K562 (cell line): ENCODE data around the gene NDUFA5. TPM values are rescaled to one million over a fixed set of nuclear protein-coding genes. Genes with fewer than 3 reads are reported as not detected.

Source experiments
- ARNT ChIP-seq, 2 experiments: fragments of 450-650 bp; IDR thresholded peaks; 2 replicates each; pipeline ENCODE4 v1.6.1; 2016; ENCODE audit warnings: mild to moderate bottlenecking in 1 of 2
- ATF1 ChIP-seq, 2 experiments: fragments of 450-650 bp in 1 of 2; IDR thresholded peaks; 2 replicates each; pipeline ENCODE4 v1.6.1; 2016; ENCODE audit warnings: missing compliant biosample characterization in 1 of 2, missing genetic modification characterization in 1 of 2
- CSDE1 ChIP-seq, 2 experiments: fragments of 450-650 bp; IDR thresholded peaks; 2 replicates each; pipeline ENCODE4 v1.6.1; 2016; ENCODE audit warnings: mild to moderate bottlenecking in 1 of 2
- DIDO1 ChIP-seq: fragments of 450-650 bp; IDR thresholded peaks from 2 replicates; pipeline ENCODE4 v1.6.1; 2016; ENCODE audit warnings: low read depth, missing biosample characterization, missing genetic modification characterization
- FOXJ2 ChIP-seq: fragments of 200-800 bp; sonication (Bioruptor generic); IDR thresholded peaks from 2 replicates; pipeline ENCODE4 v1.6.1; 2016; ENCODE audit warnings: missing genetic modification characterization, missing compliant biosample characterization
- FOXK1 ChIP-seq: sonication (generic); formaldehyde crosslinking; IDR thresholded peaks from 2 replicates; pipeline ENCODE4 v1.8.0; 2022; ENCODE audit warnings: missing genetic modification reagents, mild to moderate bottlenecking, borderline replicate concordance
- FOXK2 ChIP-seq, 2 experiments: fragments of 450-650 bp; IDR thresholded peaks in 1 of 2; conservative IDR thresholded peaks in 1 of 2; 2 replicates each; pipeline ENCODE4 v1.6.1; 2016; ENCODE audit warnings: low read depth in 2 of 2, mild to moderate bottlenecking in 1 of 2
- HDAC1 ChIP-seq, 2 experiments: fragments of 450-650 bp; IDR thresholded peaks; 2 replicates each; pipeline ENCODE4 v1.6.1; 2016 to 2017; ENCODE audit warnings: inconsistent platforms in 1 of 2, mild to moderate bottlenecking in 1 of 2, moderate library complexity in 1 of 2
- KLF13 ChIP-seq: fragments of 450-650 bp; IDR thresholded peaks from 2 replicates; pipeline ENCODE4 v1.6.1; 2016; ENCODE audit warnings: missing genetic modification characterization, low read depth, mild to moderate bottlenecking, missing compliant biosample characterization, moderate library complexity, borderline replicate concordance
- MXI1 ChIP-seq: IDR thresholded peaks from 2 replicates; pipeline ENCODE4 v1.6.1; 2011; ENCODE audit warnings: low read depth, mild to moderate bottlenecking, improper control_type of control experiment, low read length
- POU5F1 ChIP-seq: fragments of 150-350 bp; IDR thresholded peaks from 2 replicates; pipeline ENCODE4 v1.6.1; 2014; ENCODE audit warnings: borderline replicate concordance, low read length, low read depth, mild to moderate bottlenecking; ENCODE audit not compliant: partially characterized antibody
- RB1 ChIP-seq: fragments of 450-650 bp; IDR thresholded peaks from 2 replicates; pipeline ENCODE4 v1.6.1; 2017; ENCODE audit warnings: low read depth, mild to moderate bottlenecking
- SIN3A ChIP-seq, 2 experiments: fragments of 150-350 bp in 1 of 2; IDR thresholded peaks; 2 replicates each; pipeline ENCODE4 v1.6.1; 2011 to 2016; ENCODE audit warnings: borderline replicate concordance in 2 of 2, low read depth in 2 of 2, low read length in 2 of 2, mild to moderate bottlenecking in 2 of 2, moderate library complexity in 2 of 2; ENCODE audit not compliant: control insufficient read depth in 1 of 2
- SIN3B ChIP-seq: fragments of 450-650 bp; IDR thresholded peaks from 2 replicates; pipeline ENCODE4 v1.6.1; 2017; ENCODE audit warnings: low read depth, mild to moderate bottlenecking, moderate library complexity
- SMAD1 ChIP-seq: fragments of 150-350 bp; IDR thresholded peaks from 2 replicates; pipeline ENCODE4 v1.6.1; 2014; ENCODE audit warnings: low read length, low read depth; ENCODE audit not compliant: partially characterized antibody
- SMC3 ChIP-seq: conservative IDR thresholded peaks from 2 replicates; pipeline ENCODE4 v1.6.1; 2011; ENCODE audit warnings: low read depth, low read length, improper control_type of control experiment; ENCODE audit not compliant: insufficient read depth
- TFAM ChIP-seq: fragments of 250-450 bp; sonication (Bioruptor Pico); conservative IDR thresholded peaks from 2 replicates; pipeline ENCODE4 v1.5.0; 2021; ENCODE audit warnings: mild to moderate bottlenecking, moderate library complexity
- YY1 ChIP-seq, 3 experiments: IDR thresholded peaks; 2 replicates each; pipeline ENCODE4 v1.6.1; 2011; ENCODE audit warnings: low read length in 2 of 3, mild to moderate bottlenecking in 2 of 3, moderate library complexity in 2 of 3, borderline replicate concordance in 1 of 3, control low read depth in 1 of 3, low read depth in 1 of 3; ENCODE audit not compliant: insufficient read depth in 3 of 3, insufficient replicate concordance in 2 of 3, control insufficient read depth in 1 of 3, insufficient read length in 1 of 3; ENCODE audit errors: extremely low read depth in 1 of 3
- ZBTB1 ChIP-seq: sonication (generic); formaldehyde crosslinking; IDR thresholded peaks from 2 replicates; pipeline ENCODE4 v1.8.1; 2023; ENCODE audit warnings: missing genetic modification reagents, low read depth, mild to moderate bottlenecking, borderline replicate concordance
- ZC3H8 ChIP-seq: fragments of 450-650 bp; IDR thresholded peaks from 2 replicates; pipeline ENCODE4 v1.6.1; 2017
- ZNF780A ChIP-seq: fragments of 250-450 bp; sonication (Bioruptor Pico); IDR thresholded peaks from 2 replicates; pipeline ENCODE4 v1.5.0; 2021; ENCODE audit warnings: mild to moderate bottlenecking
- polyA plus RNA-seq, 8 experiments: library from polyadenylated mRNA; depleted of rRNA in 4 of 8; stranded (reverse) in 5 of 8; unstranded in 3 of 8; fragments of >200 nt; fragmentation: Nextera tagmentation in 2 of 8; fragmentation: Illumina TruSeq in 1 of 8; extraction: Ambion mirVana in 2 of 8; extraction: Trizol in 1 of 8; gene quantifications; 2 replicates each; pipeline versions ENCODE4 v1.2.1 to v1.2.3, GENCODE V29; 2011 to 2014; ENCODE audit warnings: inconsistent platforms in 1 of 8, missing spikeins in 1 of 8
- total RNA-seq, 7 experiments: library from RNA; depleted of rRNA in 6 of 7; stranded (reverse); fragments of >200 nt in 6 of 7; fragmentation: Illumina TruSeq in 2 of 7; extraction: Trizol in 2 of 7; gene quantifications; 2 replicates each; pipeline versions ENCODE4 v1.2.1 to v1.2.3, GENCODE V29; 2011 to 2021; ENCODE audit warnings: low replicate concordance in 1 of 7
- TF ChIP-seq, protein P1 (sequence below): sonication (generic); formaldehyde crosslinking; IDR thresholded peaks from 2 replicates; pipeline ENCODE4 v1.8.0; 2022; ENCODE audit warnings: mild to moderate bottlenecking, missing genetic modification reagents
- TF ChIP-seq, protein P2 (sequence below): fragments of 450-650 bp; IDR thresholded peaks from 2 replicates; pipeline ENCODE4 v1.6.1; 2014; ENCODE audit warnings: low read depth, mild to moderate bottlenecking, moderate library complexity, borderline replicate concordance

NDUFA5 gene
- total and polyA plus RNA-seq, 9 of the 15 experiments (the other 6 are each of a cell fraction or from before 2014, with no cell fraction given) = 155 to 677 (median 269) TPM

DNA sequence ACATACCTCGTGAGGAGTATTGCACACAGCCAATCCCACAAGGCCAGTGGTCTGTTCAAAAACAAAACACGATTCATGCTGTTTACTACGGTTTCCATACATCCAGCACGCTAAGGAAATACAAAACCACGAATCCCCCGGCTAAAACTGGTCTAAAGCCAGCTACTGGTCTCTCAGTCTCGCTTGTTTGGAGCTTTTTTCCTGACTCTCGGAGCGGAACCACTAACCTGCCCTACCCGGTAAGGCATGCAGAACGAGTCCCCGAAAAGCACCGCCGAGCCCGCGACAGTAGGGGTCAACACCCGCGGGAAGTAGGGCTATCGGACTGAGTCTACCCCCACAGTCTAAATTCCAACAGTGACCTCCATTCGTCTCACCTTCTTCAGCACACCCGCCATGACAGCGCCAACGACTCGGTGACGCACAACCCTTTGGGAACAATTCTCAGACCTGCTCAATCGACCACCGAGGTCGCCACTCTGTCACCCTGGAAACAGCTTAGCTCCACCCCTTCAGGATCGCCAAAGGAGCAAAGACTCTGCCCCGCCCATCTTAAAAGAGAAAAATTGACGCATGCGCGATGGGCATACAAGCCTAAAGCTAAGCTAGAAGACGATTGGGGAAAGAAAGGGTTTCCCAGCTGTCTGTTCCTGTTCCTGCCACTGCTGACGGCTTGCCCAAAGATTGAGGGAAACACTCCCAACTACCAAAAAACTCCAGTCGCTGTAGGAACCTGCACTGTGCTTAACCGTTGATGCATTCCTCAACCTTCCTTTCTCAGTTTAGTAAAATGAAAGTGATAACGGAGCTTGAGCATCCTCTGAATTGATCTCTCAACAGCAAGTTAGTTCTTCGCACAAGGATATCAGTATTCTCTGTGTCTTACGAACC lies at the start of gene NDUFA5 (continued):
- TF ChIP-seq CSDE1 (IDR thresholded peaks at IDR 0.05) (peak in 1 of 2 experiments; percentile 95; a peak in 2 of 4 replicates), ATF1 (CRISPR knock-in tag; IDR thresholded peaks at IDR 0.05) (no peak), ATF1 (tag; IDR thresholded peaks at IDR 0.05) (peak; percentile 98), DIDO1 (tag) (peak; percentile 81), SMAD1 (peak; percentile 71), SIN3B (peak; percentile 89), RB1 (peak; percentile 56), MXI1 (peak; percentile 98), KLF13 (peak; percentile 73; the same call in 1 of the 2 replicates), SMC3 (0 out of 2 replicates have a peak, but pooled peaks have one; percentile 14), HDAC1 (IDR thresholded peaks at IDR 0.05) (peak in 1 of 2 experiments; percentile 87; a peak in 3 of 4 replicates), YY1 (IDR thresholded peaks at IDR 0.05; ENCODE audit: borderline replicate concordance in 1 of 3, control insufficient read depth in 1 of 3, extremely low read depth in 1 of 3, insufficient read depth in 3 of 3, insufficient read length in 1 of 3, insufficient replicate concordance in 2 of 3, low read depth in 1 of 3, low read length in 2 of 3) (peak; percentile 89 to 99 (median 97)), ARNT (IDR thresholded peaks at IDR 0.05) (peak in 1 of 2 experiments; percentile 75; a peak in 1 of 4 replicates), POU5F1 (peak; percentile 43), FOXK1 (CRISPR knock-in tag) (peak; percentile 90; the same call in 1 of the 2 replicates), ZC3H8 (no peak), SIN3A (IDR thresholded peaks at IDR 0.05; ENCODE audit: borderline replicate concordance in 2 of 2, control insufficient read depth in 1 of 2, low read depth in 2 of 2, low read length in 2 of 2) (peak; percentile 96), FOXK2 (conservative IDR thresholded peaks at IDR 0.05 in 1 of 2, IDR thresholded peaks at IDR 0.05 in 1 of 2; ENCODE audit: low read depth in 2 of 2) (peak; percentile 36 to 84; a peak in 2 of 4 replicates), TFAM (CRISPR knock-in tag) (no peak), ZBTB1 (0 out of 2 replicates have a peak, but pooled peaks have one; percentile 13), ZNF780A (CRISPR knock-in tag) (no peak), FOXJ2 (peak; percentile 72; the same call in 1 of the 2 replicates)
- TF ChIP-seq, protein P1, sequence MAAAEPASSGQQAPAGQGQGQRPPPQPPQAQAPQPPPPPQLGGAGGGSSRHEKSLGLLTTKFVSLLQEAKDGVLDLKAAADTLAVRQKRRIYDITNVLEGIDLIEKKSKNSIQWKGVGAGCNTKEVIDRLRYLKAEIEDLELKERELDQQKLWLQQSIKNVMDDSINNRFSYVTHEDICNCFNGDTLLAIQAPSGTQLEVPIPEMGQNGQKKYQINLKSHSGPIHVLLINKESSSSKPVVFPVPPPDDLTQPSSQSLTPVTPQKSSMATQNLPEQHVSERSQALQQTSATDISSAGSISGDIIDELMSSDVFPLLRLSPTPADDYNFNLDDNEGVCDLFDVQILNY (CRISPR knock-in tag) = no peak
- TF ChIP-seq, protein P2, sequence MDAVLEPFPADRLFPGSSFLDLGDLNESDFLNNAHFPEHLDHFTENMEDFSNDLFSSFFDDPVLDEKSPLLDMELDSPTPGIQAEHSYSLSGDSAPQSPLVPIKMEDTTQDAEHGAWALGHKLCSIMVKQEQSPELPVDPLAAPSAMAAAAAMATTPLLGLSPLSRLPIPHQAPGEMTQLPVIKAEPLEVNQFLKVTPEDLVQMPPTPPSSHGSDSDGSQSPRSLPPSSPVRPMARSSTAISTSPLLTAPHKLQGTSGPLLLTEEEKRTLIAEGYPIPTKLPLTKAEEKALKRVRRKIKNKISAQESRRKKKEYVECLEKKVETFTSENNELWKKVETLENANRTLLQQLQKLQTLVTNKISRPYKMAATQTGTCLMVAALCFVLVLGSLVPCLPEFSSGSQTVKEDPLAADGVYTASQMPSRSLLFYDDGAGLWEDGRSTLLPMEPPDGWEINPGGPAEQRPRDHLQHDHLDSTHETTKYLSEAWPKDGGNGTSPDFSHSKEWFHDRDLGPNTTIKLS = peak; percentile 90
